HepG2 (cell line): ENCODE data around the gene TMTC2. TPM values are rescaled to one million over a fixed set of nuclear protein-coding genes. Genes with fewer than 3 reads are reported as not detected.

Experiments used
- ATAC-seq: fragments of 200-7000 bp; cut with Tn5 transposase; 3 replicates; pipeline ENCODE4 v1.9.1; 2020; ENCODE audit warnings: mild to moderate bottlenecking, moderate library complexity
- BruUV-seq: library from RNA; stranded (reverse); fragments of 400-500 nt; replicated peaks from 2 replicates; lab custom pipeline; 2021; lab: Mats Ljungman, UMichigan
- CTCF ChIA-PET: fragments of 300-600 bp; formaldehyde crosslinking; extraction: SDS; loops from one replicate; lab custom pipeline; 2021; ENCODE audit warnings: low total read pairs, inconsistent platforms, low intra/inter-chr PET ratio; lab: Yijun Ruan, JAX
- POLR2A ChIA-PET: fragments of 350-600 bp; sonication (Branson Sonifier 250); formaldehyde crosslinking; loops from one replicate; lab custom pipeline; 2020; ENCODE audit warnings: antibody characterized with exemption, inconsistent platforms; lab: Yijun Ruan, JAX
- DNase-seq: peaks from one replicate; pipeline ENCODE4 v3.0.0-alpha.2; 2015; ENCODE audit warnings: low spot score
- FAIRE-seq: peaks from 3 replicates; lab custom pipeline; 2011; peaks lifted over from hg19 to GRCh38; lab: Jason Lieb, UNC
- H2AFZ ChIP-seq: one replicate; pipeline ENCODE4 v1.6.1; 2011; ENCODE audit warnings: low read length, inconsistent platforms
- H3K27ac ChIP-seq: fragments of 300-600 bp; 3 replicates; pipeline ENCODE4 v1.8.0; 2011; ENCODE audit warnings: mixed run types, mild to moderate bottlenecking, mixed read lengths, low read length, inconsistent platforms; ENCODE audit not compliant: insufficient read depth; ENCODE audit errors: extremely low read length
- H3K27me3 ChIP-seq, 2 experiments: fragments of 200-600 bp in 1 of 2; 2 replicates in 1 of 2; 3 replicates in 1 of 2; pipeline versions ENCODE4 v1.6.0 to v1.8.0; 2011; ENCODE audit warnings: low read length in 2 of 2, mild to moderate bottlenecking in 2 of 2, moderate library complexity in 2 of 2, inconsistent platforms in 1 of 2; ENCODE audit not compliant: insufficient read depth in 2 of 2, control insufficient read depth in 1 of 2
- H3K36me3 ChIP-seq, 2 experiments: fragments of 200-600 bp in 1 of 2; replicated peaks in 1 of 2; 2 replicates in 1 of 2; 3 replicates in 1 of 2; pipeline versions ENCODE4 v1.5.1 to v1.8.0; 2011; ENCODE audit warnings: low read length in 2 of 2, inconsistent platforms in 1 of 2; ENCODE audit not compliant: insufficient read depth in 2 of 2, control insufficient read depth in 1 of 2
- H3K4me1 ChIP-seq: 2 replicates; pipeline ENCODE4 v1.5.1; 2012; ENCODE audit warnings: low read length, inconsistent platforms; ENCODE audit not compliant: insufficient read depth
- H3K4me2 ChIP-seq: 2 replicates; pipeline ENCODE4 v1.6.0; 2011; ENCODE audit warnings: low read depth, low read length, inconsistent platforms
- H3K4me3 ChIP-seq, 3 experiments: fragments of 200-600 bp in 1 of 3; sonication (generic), shearing (Covaris generic) in 1 of 3; replicated peaks in 1 of 3; 2 replicates each; pipeline ENCODE4 v1.5.1; 2011 to 2016; ENCODE audit warnings: low read length in 3 of 3, inconsistent platforms in 2 of 3, low read depth in 2 of 3, mild to moderate bottlenecking in 2 of 3, control low read depth in 1 of 3, mixed read lengths in 1 of 3; ENCODE audit not compliant: insufficient read depth in 1 of 3
- H3K79me2 ChIP-seq: one replicate; pipeline ENCODE4 v1.6.1; 2011; ENCODE audit warnings: low read length, inconsistent platforms; ENCODE audit not compliant: insufficient read depth
- H3K9ac ChIP-seq: 2 replicates; pipeline ENCODE4 v1.6.0; 2011; ENCODE audit warnings: mild to moderate bottlenecking, low read depth, low read length, inconsistent platforms; ENCODE audit not compliant: insufficient read depth
- H3K9me3 ChIP-seq: 2 replicates; pipeline ENCODE4 v1.5.1; 2012; ENCODE audit warnings: mild to moderate bottlenecking, low read length
- H4K20me1 ChIP-seq: 2 replicates; pipeline ENCODE4 v1.6.0; 2011; ENCODE audit warnings: inconsistent platforms, mild to moderate bottlenecking, low read length, moderate library complexity; ENCODE audit not compliant: insufficient read depth
- ADNP ChIP-seq: sonication (generic); formaldehyde crosslinking; IDR thresholded peaks from 2 replicates; pipeline ENCODE4 v1.4.0; 2020; ENCODE audit warnings: missing genetic modification reagents
- CBFB ChIP-seq: sonication (generic); formaldehyde crosslinking; IDR thresholded peaks from 2 replicates; pipeline ENCODE4 v1.4.0; 2020; ENCODE audit warnings: missing genetic modification reagents
- ERF ChIP-seq: IDR thresholded peaks from 2 replicates; pipeline ENCODE4 v1.6.1; 2018; ENCODE audit warnings: missing biosample characterization, missing genetic modification reagents
- FOXP1 ChIP-seq, 2 experiments: fragments of 450-650 bp in 1 of 2; IDR thresholded peaks; 2 replicates each; pipeline ENCODE4 v1.6.1; 2017 to 2018; ENCODE audit warnings: antibody characterized with exemption in 1 of 2
- GATAD1 ChIP-seq: IDR thresholded peaks from 2 replicates; pipeline ENCODE4 v1.6.1; 2016; ENCODE audit warnings: missing genetic modification reagents, missing compliant biosample characterization
- KAT2B ChIP-seq: fragments of 150-350 bp; IDR thresholded peaks from 2 replicates; pipeline ENCODE4 v1.6.1; 2014; ENCODE audit warnings: low read depth, low read length, borderline replicate concordance
- SALL1 ChIP-seq: sonication (generic); formaldehyde crosslinking; IDR thresholded peaks from 2 replicates; pipeline ENCODE4 v1.8.0; 2022; ENCODE audit warnings: mild to moderate bottlenecking, missing genetic modification reagents
- SAP130 ChIP-seq: IDR thresholded peaks from 2 replicates; pipeline ENCODE4 v1.6.1; 2016; ENCODE audit warnings: low read depth
- TCF7 ChIP-seq: sonication (generic); IDR thresholded peaks from 2 replicates; pipeline ENCODE4 v1.6.1; 2016; ENCODE audit warnings: antibody characterized with exemption, low read depth
- ZFP91 ChIP-seq: sonication (generic); formaldehyde crosslinking; IDR thresholded peaks from 2 replicates; pipeline ENCODE4 v1.9.0; 2022; ENCODE audit warnings: missing genetic modification reagents, mild to moderate bottlenecking, borderline replicate concordance
- ZNF44 ChIP-seq: sonication (generic); formaldehyde crosslinking; IDR thresholded peaks from 2 replicates; pipeline ENCODE4 v1.5.1; 2020; ENCODE audit warnings: mild to moderate bottlenecking, missing genetic modification reagents
- ZNF460 ChIP-seq: sonication (generic); formaldehyde crosslinking; IDR thresholded peaks from 2 replicates; pipeline ENCODE4 v1.5.1; 2020; ENCODE audit warnings: missing genetic modification reagents, mild to moderate bottlenecking, borderline replicate concordance
- ZNF772 ChIP-seq: sonication (generic); formaldehyde crosslinking; IDR thresholded peaks from 2 replicates; pipeline ENCODE4 v1.5.0; 2020; ENCODE audit warnings: mild to moderate bottlenecking, missing genetic modification reagents
- ZSCAN9 ChIP-seq: IDR thresholded peaks from 2 replicates; pipeline ENCODE4 v1.6.1; 2016; ENCODE audit warnings: borderline replicate concordance
- WGBS: methylation state at CpG from one replicate; pipeline ENCODE4 v1.1.6; 2017; ENCODE audit warnings: low lambda C conversion rate; 5-methylcytosine and 5-hydroxymethylcytosine counted together
- in situ Hi-C: cut with HindIII; loops from 2 replicates; pipeline ENCODE4 v1.10.0; 2017; ENCODE audit warnings: low pct_unique_long_range_greater_than_20kb; ENCODE audit not compliant: extremely low pct_ligation_motif_present
- intact Hi-C: fragments of 100-400 bp; cut with micrococcal nuclease; formaldehyde crosslinking; loops from one replicate; pipeline ENCODE4 v1.10.0; 2022; ENCODE audit not compliant: unreplicated experiment
- polyA plus RNA-seq, 8 experiments: library from polyadenylated mRNA; depleted of rRNA in 3 of 8; stranded (reverse) in 7 of 8; unstranded in 1 of 8; fragments of >200 nt; fragmentation: Illumina TruSeq in 4 of 8; extraction: Trizol in 4 of 8; gene quantifications; 2 replicates each; pipeline versions ENCODE4 v1.2.1 to v1.2.3, GENCODE V29; 2011 to 2016; ENCODE audit warnings: low read depth in 4 of 8, missing spikeins in 1 of 8, mixed read lengths in 1 of 8; ENCODE audit not compliant: insufficient read depth in 1 of 8
- total RNA-seq, 5 experiments: library from RNA; depleted of rRNA; stranded (reverse); fragments of >200 nt; fragmentation: Illumina TruSeq; extraction: Trizol; gene quantifications; 2 replicates each; pipeline ENCODE4 v1.2.3, GENCODE V29; 2016; ENCODE audit warnings: low read depth in 1 of 5
- TF ChIP-seq, protein P1 (sequence below): sonication (generic); formaldehyde crosslinking; conservative IDR thresholded peaks from 2 replicates; pipeline ENCODE4 v1.5.0; 2020; ENCODE audit warnings: missing genetic modification reagents
- TF ChIP-seq, protein P2 (sequence below): sonication (generic); formaldehyde crosslinking; IDR thresholded peaks from 2 replicates; pipeline ENCODE4 v1.4.0; 2020; ENCODE audit warnings: low read depth, missing genetic modification reagents
- TF ChIP-seq, protein P3 (sequence below): IDR thresholded peaks from 2 replicates; pipeline ENCODE4 v1.6.1; 2018; ENCODE audit warnings: missing genetic modification reagents, mild to moderate bottlenecking, missing compliant biosample characterization

The TMTC2 gene
- total and polyA plus RNA-seq, 2 of the 13 experiments (the other 11 are each of a cell fraction or from before 2014, with no cell fraction given) = 0.55 to 0.63 TPM

GRCh38 chr12:82685790-82686167, 927 bp upstream of the TMTC2 start:
- H3K79me2 ChIP-seq = no peaks in the 10 kb centered on the region
- peak overlapping the region; percentile 87 for H2AFZ ChIP-seq
- no peaks in the 10 kb centered on the region for H3K36me3 ChIP-seq
- H3K4me2 ChIP-seq = peak overlapping the region; percentile 99
- CTCF ChIA-PET = interaction anchor here (0.8 to 1.8 kb wide), 3 partner anchors 703 to 1817 kb away, joined by 3 to 8 read pairs (median 3); no protein-coding TSS in a partner anchor
- no TSS peak for BruUV-seq
- 2% methylated on average over 5 of the region's 11 CpGs for WGBS
- no peak overlapping the region for H3K9ac ChIP-seq
- ATAC-seq (peak; percentile 84), FAIRE-seq (peak; percentile 91), DNase-seq (peak; percentile 88)
- no peaks in the 10 kb centered on the region for H3K9me3 ChIP-seq
- POLR2A ChIA-PET = interaction anchor here (2.4 kb wide), 1 partner anchor 51 kb away, joined by 8 read pairs; no protein-coding TSS in a partner anchor
- H3K4me3 ChIP-seq = peak overlapping the region; percentile 76 to 91 (median 82)
- peaks cover 0 to 3% of the 10 kb centered on the region in 2 experiments; a peak in 2 of 5 replicates for H3K27me3 ChIP-seq
- in situ Hi-C loops = loop anchor here (5.0 to 25.0 kb wide), 2 partner anchors 1127 to 1822 kb away; no protein-coding TSS in a partner anchor
- H3K27ac ChIP-seq = no peak overlapping the region
- H4K20me1 ChIP-seq = no peaks in the 10 kb centered on the region
- intact Hi-C loops = loop anchor here (1.0 kb wide), 1 partner anchor 1818 kb away; no protein-coding TSS in a partner anchor
- H3K4me1 ChIP-seq = peaks cover 19% of the 10 kb centered on the region
- TF ChIP-seq TCF7 = no peak
- peak; percentile 45 for TF ChIP-seq ZFP91 (CRISPR knock-in tag)
- no peak for TF ChIP-seq KAT2B
- TF ChIP-seq, protein P1, sequence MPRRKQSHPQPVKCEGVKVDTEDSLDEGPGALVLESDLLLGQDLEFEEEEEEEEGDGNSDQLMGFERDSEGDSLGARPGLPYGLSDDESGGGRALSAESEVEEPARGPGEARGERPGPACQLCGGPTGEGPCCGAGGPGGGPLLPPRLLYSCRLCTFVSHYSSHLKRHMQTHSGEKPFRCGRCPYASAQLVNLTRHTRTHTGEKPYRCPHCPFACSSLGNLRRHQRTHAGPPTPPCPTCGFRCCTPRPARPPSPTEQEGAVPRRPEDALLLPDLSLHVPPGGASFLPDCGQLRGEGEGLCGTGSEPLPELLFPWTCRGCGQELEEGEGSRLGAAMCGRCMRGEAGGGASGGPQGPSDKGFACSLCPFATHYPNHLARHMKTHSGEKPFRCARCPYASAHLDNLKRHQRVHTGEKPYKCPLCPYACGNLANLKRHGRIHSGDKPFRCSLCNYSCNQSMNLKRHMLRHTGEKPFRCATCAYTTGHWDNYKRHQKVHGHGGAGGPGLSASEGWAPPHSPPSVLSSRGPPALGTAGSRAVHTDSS (CRISPR knock-in tag) = no peak
- TF ChIP-seq, protein P2, sequence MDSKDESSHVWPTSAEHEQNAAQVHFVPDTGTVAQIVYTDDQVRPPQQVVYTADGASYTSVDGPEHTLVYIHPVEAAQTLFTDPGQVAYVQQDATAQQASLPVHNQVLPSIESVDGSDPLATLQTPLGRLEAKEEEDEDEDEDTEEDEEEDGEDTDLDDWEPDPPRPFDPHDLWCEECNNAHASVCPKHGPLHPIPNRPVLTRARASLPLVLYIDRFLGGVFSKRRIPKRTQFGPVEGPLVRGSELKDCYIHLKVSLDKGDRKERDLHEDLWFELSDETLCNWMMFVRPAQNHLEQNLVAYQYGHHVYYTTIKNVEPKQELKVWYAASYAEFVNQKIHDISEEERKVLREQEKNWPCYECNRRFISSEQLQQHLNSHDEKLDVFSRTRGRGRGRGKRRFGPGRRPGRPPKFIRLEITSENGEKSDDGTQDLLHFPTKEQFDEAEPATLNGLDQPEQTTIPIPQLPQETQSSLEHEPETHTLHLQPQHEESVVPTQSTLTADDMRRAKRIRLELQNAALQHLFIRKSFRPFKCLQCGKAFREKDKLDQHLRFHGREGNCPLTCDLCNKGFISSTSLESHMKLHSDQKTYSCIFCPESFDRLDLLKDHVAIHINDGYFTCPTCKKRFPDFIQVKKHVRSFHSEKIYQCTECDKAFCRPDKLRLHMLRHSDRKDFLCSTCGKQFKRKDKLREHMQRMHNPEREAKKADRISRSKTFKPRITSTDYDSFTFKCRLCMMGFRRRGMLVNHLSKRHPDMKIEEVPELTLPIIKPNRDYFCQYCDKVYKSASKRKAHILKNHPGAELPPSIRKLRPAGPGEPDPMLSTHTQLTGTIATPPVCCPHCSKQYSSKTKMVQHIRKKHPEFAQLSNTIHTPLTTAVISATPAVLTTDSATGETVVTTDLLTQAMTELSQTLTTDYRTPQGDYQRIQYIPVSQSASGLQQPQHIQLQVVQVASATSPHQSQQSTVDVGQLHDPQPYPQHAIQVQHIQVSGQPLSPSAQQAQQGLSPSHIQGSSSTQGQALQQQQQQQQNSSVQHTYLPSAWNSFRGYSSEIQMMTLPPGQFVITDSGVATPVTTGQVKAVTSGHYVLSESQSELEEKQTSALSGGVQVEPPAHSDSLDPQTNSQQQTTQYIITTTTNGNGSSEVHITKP (CRISPR knock-in tag) = 0 out of 2 replicates have a peak, but pooled peaks have one; percentile 34
- peak; percentile 66; the same call in 1 of the 2 replicates for TF ChIP-seq ZSCAN9 (CRISPR knock-in tag)
- TF ChIP-seq SALL1 (CRISPR knock-in tag) = peak; percentile 74
- TF ChIP-seq, protein P3, sequence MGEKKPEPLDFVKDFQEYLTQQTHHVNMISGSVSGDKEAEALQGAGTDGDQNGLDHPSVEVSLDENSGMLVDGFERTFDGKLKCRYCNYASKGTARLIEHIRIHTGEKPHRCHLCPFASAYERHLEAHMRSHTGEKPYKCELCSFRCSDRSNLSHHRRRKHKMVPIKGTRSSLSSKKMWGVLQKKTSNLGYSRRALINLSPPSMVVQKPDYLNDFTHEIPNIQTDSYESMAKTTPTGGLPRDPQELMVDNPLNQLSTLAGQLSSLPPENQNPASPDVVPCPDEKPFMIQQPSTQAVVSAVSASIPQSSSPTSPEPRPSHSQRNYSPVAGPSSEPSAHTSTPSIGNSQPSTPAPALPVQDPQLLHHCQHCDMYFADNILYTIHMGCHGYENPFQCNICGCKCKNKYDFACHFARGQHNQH (CRISPR knock-in tag) = peak; percentile 58; the same call in 1 of the 2 replicates
- peak; percentile 79 for TF ChIP-seq CBFB
- no peak for TF ChIP-seq ZNF460
- TF ChIP-seq SAP130 (CRISPR knock-in tag) = peak; percentile 70
- TF ChIP-seq ERF (CRISPR knock-in tag) = 0 out of 2 replicates have a peak, but pooled peaks have one; percentile 21
- no peak for TF ChIP-seq FOXP1 (IDR thresholded peaks at IDR 0.05)
- no peak for TF ChIP-seq FOXP1 (CRISPR knock-in tag; IDR thresholded peaks at IDR 0.05)
- peak; percentile 61; the same call in 1 of the 2 replicates for TF ChIP-seq GATAD1 (CRISPR knock-in tag)
- TF ChIP-seq ZNF772 = no peak
- TF ChIP-seq ZNF44 (CRISPR knock-in tag) = no peak
- no peak for TF ChIP-seq ADNP
